ENCODE data around the gene STAC. TPM values are rescaled to one million over a fixed set of nuclear protein-coding genes. Genes with fewer than 3 reads are reported as not detected.
"Not testable (repeated sequence)": the region's sequence is repeated elsewhere in the genome, so short reads cannot be mapped to it uniquely, and the experiment has no call there.

STAC gene
- total and polyA plus RNA-seq, 4 donors, result 0.21 to 0.56 (median 0.39) TPM

- DNase-seq (ENCODE audit: low spot score), result no peak
- H3K36me3 ChIP-seq (ENCODE audit: control insufficient read depth in 4 of 4, insufficient read depth in 3 of 4, low read depth in 1 of 4, low read length in 3 of 4), result no peaks in the 10 kb centered on the region
- no peaks in the 10 kb centered on the region for H3K4me1 ChIP-seq (ENCODE audit: control insufficient read depth in 4 of 4, insufficient read depth in 4 of 4, low read length in 3 of 4)
- H3K9ac ChIP-seq (ENCODE audit: low read depth in 1 of 2, low read length in 2 of 2), result no peak overlapping the region
- no peak for TF ChIP-seq NR2F2 (IDR thresholded peaks at IDR 0.05)
- TF ChIP-seq EGR1 (IDR thresholded peaks at IDR 0.05; ENCODE audit: low read depth in 2 of 2), result no peak
- TF ChIP-seq RXRA (IDR thresholded peaks at IDR 0.05), result no peak
- TF ChIP-seq RAD21 (IDR thresholded peaks at IDR 0.05), result no peak
- no peak for TF ChIP-seq HNF4A (conservative IDR thresholded peaks at IDR 0.05)
- no peak for TF ChIP-seq REST (IDR thresholded peaks at IDR 0.05)
- TF ChIP-seq CTCF (IDR thresholded peaks at IDR 0.05; ENCODE audit: low read depth, low read length, missing input control), result no peak
- no peak for TF ChIP-seq GABPA (IDR thresholded peaks at IDR 0.05 in 1 of 2, conservative IDR thresholded peaks at IDR 0.05 in 1 of 2)
- no peak for TF ChIP-seq YY1 (IDR thresholded peaks at IDR 0.05)
- TF ChIP-seq FOXA1 (IDR thresholded peaks at IDR 0.05), result no peak
- H3K9me3 ChIP-seq (ENCODE audit: control insufficient read depth in 4 of 4, low read length in 3 of 4), result no peaks in the 10 kb centered on the region
- no peak overlapping the region for H3K4me3 ChIP-seq (ENCODE audit: low read depth in 1 of 3, low read length in 3 of 3)
- no peaks in the 10 kb centered on the region for H3K27me3 ChIP-seq (ENCODE audit: control insufficient read depth in 4 of 4, insufficient read depth in 4 of 4, low read length in 3 of 4)
- WGBS, result 26% methylated on average over 1 of the region's 1 CpG
- no peak overlapping the region for H3K27ac ChIP-seq (ENCODE audit: low read depth in 1 of 2, low read length in 2 of 2)
Observed at GRCh38 chr3:36451816-36452215, 71.5 kb downstream of the STAC start.

GRCh38 chr3:36453213-36453612 lies 72.9 kb downstream of the STAC start:
- WGBS, result 86% methylated on average over 30 of the region's 30 CpGs

GRCh38 chr3:36453896-36454295 lies 73.6 kb downstream of the STAC start:
- WGBS, result 86% methylated on average over 6 of the region's 6 CpGs
- not testable (repeated sequence) for H3K4me3 ChIP-seq (ENCODE audit: low read depth in 1 of 3, low read length in 3 of 3); H3K9ac ChIP-seq (ENCODE audit: low read depth in 1 of 2, low read length in 2 of 2); DNase-seq (ENCODE audit: low spot score); H3K36me3 ChIP-seq (ENCODE audit: control insufficient read depth in 4 of 4, insufficient read depth in 3 of 4, low read depth in 1 of 4, low read length in 3 of 4); H3K27ac ChIP-seq (ENCODE audit: low read depth in 1 of 2, low read length in 2 of 2); H3K9me3 ChIP-seq (ENCODE audit: control insufficient read depth in 4 of 4, low read length in 3 of 4); H3K27me3 ChIP-seq (ENCODE audit: control insufficient read depth in 4 of 4, insufficient read depth in 4 of 4, low read length in 3 of 4)
- peaks cover 0 to 14% (median 2%) of the 10 kb centered on the region in 4 donors for H3K4me1 ChIP-seq (ENCODE audit: control insufficient read depth in 4 of 4, insufficient read depth in 4 of 4, low read length in 3 of 4)

More at GRCh38 chr3:36453213-36453612, 72.9 kb downstream of the STAC start:
- not testable (repeated sequence) for H3K4me3 ChIP-seq (ENCODE audit: low read depth in 1 of 3, low read length in 3 of 3); H3K9me3 ChIP-seq (ENCODE audit: control insufficient read depth in 4 of 4, low read length in 3 of 4); H3K9ac ChIP-seq (ENCODE audit: low read depth in 1 of 2, low read length in 2 of 2); DNase-seq (ENCODE audit: low spot score); H3K27me3 ChIP-seq (ENCODE audit: control insufficient read depth in 4 of 4, insufficient read depth in 4 of 4, low read length in 3 of 4); H3K27ac ChIP-seq (ENCODE audit: low read depth in 1 of 2, low read length in 2 of 2); H3K36me3 ChIP-seq (ENCODE audit: control insufficient read depth in 4 of 4, insufficient read depth in 3 of 4, low read depth in 1 of 4, low read length in 3 of 4)
- H3K4me1 ChIP-seq (ENCODE audit: control insufficient read depth in 4 of 4, insufficient read depth in 4 of 4, low read length in 3 of 4), result peaks cover 0 to 12% (median 2%) of the 10 kb centered on the region in 4 donors
